Activated naive CD4-positive, alpha-beta T cell treated with anti-CD3 and anti-CD28 coated beads, Interleukin-2, amount 50 U/mL, for 16 hours (primary cell): ENCODE results near the gene ZNF740.

ENCODE experiments used
- DNase-seq: peaks from one replicate; pipeline ENCODE4 v3.0.0-alpha.2; 2020

ZNF740 gene

DNA sequence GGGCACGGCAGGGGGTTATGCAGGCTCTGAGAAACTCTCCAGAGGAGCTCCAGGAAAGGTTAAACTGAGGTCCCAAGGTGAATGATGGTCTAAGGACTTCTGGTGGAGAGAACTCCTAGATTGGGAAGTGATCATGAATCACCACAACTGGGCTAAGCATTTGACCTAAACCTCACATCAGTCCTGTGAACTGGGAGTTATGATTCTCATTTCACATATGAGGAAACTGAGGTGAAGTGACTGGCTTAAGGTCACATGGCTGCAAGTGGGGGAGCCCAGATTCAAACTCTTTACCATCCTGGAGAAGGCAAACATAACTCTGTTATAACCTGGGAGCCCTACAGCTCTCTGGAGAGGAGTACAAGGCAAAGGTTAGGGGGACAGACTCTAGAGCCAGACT is 47.3 kb downstream of the ZNF740 start:
- DNase-seq = no peak

DNA sequence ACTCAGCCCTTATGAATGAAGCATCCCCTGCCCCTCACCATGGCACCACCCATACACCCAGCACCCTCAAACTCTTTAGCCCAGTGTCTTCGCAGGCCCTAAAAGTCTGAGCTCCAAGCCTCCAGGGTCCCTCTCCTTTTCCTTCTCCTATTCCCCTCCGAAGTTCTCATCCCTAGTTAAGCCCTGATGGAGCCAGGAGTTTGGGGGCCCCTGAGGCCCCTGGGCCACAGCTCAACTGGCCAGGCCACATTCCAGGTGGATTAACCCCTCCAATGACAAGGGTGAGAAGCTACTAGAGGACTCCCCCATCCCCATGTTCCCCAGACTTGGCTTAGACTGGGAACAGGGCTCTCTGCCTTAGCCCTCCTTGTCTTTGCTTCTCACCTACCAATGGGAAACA is 48.9 kb downstream of the ZNF740 start:
- DNase-seq = no peak

- DNase-seq = no peak
Observed at GRCh38 chr12:53230108-53230845, 49.8 kb downstream of the ZNF740 start.

- DNase-seq = no peak
Observed at GRCh38 chr12:53231671-53231920, 51.1 kb downstream of the ZNF740 start.

DNA sequence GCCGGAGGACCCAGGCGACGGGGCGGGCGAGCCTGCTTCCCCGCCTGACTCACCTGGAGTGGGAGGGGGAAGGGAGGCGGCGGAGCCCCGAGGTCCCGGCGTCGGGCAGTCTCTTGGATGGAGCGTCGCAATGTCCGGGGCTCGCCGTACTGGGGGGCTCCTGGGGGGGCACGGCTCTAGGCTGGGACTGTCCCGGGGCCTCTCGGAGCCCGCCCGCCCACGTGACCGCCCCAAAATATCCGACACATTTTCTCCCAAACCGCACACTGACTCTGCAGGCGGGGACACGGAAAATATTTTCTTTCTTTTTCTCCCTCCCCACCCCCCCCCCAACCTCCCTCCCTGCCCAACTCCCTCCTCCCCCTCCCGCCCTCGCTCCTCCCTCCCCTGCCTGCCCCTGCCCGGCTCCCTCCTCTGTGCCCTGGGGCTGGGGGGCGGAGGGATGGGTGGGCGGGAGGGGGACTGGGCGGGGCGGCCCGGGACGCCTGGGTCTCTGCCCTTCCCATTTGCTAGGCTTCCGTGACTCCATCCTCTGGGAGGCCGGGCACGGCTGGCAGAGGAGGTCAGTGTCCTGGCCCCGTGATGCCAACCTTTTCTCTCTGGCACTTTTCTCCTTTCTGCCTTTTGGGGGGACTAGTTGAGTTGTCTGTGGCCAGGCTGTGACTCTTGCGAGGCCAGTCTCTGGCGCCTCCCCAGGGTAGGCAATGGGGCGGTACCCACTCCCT is 51.6 kb downstream of the ZNF740 start, which contains the start of gene RARG:
TSS of gene RARG (minus strand) at position 289 of the 725 bp plus-strand sequence. CDS start 4,664 bp downstream, outside the sequence.
- DNase-seq = peak; percentile 73

DNA sequence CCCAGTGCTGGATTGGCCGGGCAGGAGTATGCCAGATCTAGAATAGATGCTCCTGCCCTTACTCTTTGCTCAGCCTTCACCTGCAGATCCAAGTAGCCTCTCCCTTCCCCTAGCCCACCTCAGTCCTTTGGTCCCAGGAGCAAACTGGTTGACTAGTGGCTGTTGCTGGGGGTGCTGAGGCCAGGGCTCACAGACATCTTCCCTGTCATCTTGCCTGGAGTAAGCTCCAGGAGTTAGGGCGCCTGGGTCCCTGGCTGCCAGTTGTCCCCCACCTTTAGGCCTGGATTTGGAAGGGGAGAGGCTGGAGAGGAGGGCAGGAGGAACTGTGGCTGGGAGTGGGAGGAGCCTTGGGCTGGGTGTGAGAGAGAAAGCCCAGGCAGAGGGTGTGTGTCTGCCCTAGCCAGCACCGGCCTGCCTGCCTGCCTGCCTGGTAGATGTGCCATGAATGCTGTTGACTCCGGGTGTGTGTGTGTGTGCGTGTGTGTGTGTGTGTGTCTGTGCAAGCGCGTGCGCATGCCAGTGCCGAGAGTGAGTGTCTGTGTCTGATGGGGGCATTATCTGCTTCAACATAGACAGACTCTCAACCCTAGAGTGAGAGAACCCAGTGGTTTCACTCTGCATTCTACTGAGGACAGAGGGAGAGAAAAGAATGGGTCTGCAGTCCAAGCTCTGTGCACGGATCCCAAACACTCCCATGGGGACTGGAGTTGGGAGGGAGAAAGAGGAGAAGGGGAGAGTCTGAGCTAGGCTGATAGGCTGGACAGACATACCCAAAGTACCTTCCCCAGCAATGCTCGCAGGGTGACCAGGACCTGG is 52.3 kb downstream of the ZNF740 start:
- DNase-seq = peak; percentile 38

- DNase-seq = no peak
Observed at GRCh38 chr12:53233671-53234121, 53.2 kb downstream of the ZNF740 start.

- no peak for DNase-seq
Observed at GRCh38 chr12:53234271-53234914, 53.9 kb downstream of the ZNF740 start.

GRCh38 chr12:53235164-53235563 is 54.6 kb downstream of the ZNF740 start:
- no peak for DNase-seq

DNA sequence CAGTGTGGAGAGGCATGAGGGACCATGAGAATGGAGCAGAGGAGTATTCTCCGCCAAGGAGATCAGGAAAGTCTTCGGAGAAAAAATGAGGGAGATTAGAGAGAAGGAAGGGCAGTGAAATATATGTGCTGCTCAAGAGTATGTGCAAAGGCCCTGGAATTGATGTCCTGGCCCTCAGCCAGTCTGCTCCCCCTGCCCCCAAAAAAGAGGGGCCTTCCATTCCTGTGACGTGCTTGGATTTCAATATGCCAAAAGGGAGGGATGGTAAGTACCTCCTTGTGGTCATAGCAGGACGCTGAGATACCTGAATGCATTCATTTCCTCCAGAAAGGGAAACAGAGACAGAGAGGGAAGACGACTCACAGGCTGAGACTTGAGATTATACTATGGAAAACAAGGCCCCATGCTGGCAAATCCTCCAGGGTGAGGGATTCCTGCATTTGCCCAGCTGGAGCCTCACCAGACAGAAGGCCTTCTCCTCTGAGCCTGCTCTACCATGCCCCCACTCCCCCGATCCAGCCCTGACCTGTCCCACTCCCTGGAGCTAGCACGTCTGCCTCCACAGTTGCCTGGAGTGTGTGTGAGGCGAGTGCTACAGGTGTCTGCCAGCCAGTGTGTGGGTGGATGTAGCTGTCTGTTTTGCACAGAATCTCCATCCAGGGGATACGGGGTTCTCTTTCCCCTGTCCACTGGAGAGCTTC is 55.4 kb downstream of the ZNF740 start:
- DNase-seq = no peak

GRCh38 chr12:53236443-53237111 is 56.1 kb downstream of the ZNF740 start:
- DNase-seq = no peak

GRCh38 chr12:53239643-53240258 is 59.2 kb downstream of the ZNF740 start:
- DNase-seq = no peak

- DNase-seq = no peak
Observed at GRCh38 chr12:53241623-53242412, 61.3 kb downstream of the ZNF740 start.

DNA sequence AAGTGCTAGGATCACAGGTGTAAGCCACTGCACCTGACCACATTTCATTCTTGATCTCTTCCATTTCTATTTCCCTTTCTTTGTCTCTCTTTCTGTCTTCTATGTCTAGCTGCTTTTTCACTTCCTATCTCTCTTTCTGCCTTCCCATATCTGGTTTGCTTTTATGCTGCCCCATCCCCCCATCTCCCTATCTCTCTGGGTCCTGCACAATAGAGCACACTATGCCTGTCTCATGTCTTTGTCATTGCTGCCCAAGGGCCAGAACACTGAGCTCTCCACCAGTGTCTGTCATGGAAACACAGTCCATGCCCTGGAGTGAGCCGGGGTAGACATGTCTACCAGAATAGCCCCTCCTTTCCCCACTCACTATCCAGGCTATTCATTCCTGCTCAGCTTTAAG is 63.8 kb downstream of the ZNF740 start:
- no peak for DNase-seq
